COLO668 (cell line): ENCODE measurements around the gene IER3.

Source experiments
- DNase-seq: peaks from one replicate; lab custom pipeline; 2025; ENCODE audit not compliant: unreplicated experiment; lab: John Stamatoyannopoulos, UW

IER3 gene

DNA sequence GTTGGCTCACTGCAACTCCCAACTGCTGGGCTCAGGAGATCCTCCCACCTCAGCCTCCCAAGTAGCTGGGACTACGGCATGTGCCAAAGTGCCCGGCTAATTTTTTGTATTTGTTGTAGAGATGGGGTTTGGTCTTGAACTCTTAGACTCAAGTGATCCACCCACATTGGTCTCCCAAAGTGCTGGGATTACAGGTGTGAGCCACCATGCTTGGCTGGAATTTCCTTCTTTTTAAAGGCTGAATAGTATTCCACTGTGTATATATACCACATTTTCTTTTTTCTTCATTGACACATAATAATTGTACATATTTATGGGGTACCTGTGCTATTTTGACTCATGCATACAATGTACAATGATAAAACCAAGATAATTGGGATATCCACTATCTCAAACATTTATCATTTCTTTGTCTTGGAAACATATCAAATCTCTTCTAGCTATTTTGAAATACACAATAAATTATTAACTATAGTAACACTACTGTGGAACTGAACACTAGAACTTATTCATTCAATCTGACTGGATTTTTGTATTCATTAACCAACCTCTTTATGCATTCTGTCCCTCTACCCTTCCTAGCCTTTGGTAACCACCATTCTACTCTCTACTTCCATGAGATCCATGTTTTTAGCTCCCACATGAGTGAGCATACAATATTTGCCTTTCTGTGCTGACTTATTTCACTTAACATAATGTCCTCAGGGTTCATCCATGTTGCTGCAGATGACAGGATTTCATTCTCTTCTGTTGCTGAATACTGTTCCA is 35.1 kb downstream of the IER3 start:
- DNase-seq, result no peak

DNA sequence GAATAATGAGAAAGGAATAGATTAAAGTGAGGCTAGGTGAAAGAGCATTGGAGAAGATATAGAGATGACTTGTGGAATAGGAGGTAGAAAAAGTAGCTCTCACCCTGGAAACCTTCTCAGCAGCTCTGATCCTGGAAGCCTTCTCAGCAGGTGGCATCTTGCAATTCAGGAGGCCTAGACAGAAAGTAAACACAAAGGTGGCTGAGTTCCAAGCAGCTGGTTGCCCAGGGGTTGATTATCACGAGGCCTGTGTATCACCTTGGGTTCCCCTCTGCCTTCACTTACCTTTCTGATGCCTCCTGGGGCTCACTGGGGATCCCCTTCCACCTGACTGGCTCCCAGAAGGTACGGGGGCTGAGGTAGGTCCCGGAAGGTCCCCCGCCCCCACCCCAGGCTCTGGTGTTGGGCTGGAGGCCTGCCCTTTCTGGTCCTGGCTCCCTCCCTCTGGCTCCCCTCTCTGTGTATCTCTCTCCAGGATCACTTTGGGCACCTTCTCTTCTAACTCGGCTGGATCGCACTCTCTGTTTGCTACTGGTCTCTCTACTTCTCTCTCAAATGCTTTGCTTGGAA is 37.0 kb downstream of the IER3 start:
- peak; percentile 71 for DNase-seq

DNA sequence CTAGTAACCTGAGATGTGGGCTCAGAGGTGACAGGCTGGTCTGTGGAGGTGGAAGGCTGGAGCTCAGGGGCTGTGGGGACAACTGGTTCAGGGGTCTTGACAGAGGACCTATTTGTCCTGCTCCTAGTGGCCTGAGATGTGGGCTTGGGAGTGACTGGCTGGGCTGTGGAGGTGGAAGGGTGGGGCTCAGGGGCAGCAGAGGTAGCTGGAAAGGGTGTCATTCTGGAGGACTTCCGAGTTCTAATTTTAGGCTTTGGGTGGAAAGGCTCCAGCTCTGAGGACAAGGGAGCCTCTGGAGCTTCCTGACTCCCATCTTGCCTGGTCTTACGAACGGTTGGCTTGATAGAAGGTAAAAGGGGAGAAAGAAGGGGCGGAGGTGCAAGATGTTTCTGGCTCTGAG is 38.7 kb downstream of the IER3 start:
- no peak for DNase-seq

DNA sequence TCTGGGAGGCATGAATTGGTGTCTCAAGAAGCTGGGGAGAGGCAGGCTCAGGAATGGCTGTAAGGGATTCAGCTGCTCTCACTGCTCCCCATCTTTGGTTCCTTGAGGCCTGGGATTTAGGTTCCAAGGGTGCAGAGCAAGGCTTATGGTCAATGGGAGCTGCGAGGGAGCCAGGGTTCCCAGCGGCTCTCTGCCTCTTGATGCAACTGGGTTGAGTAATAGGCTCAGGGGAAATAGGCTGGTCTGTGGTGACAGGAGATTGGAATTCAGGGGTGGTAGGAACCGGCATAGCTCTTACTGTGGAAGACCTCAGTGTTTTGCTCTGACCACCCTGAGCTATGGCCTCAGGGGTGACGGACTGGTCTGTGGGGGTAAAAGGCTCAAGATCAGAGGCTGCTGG is 40.5 kb downstream of the IER3 start:
- DNase-seq, result no peak

DNA sequence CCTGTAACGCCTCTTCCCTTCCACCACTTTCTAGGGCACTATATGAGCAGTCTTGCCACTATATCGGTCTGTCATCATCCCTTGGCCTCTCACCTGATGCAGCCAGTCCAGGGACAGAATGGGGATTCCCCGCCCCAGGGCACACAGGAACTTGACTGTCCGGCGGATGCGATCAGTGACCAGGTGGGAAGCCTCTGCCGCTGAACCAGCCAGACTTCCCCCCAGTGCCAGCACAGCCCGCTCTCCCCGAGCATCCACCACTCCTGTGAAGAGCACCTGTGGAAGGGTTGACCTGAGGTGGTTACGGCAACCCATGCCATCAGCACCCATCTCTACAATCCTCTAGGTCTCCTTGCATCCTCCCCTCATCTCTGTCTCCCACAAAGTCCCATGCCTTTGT is 41.3 kb downstream of the IER3 start:
- no peak for DNase-seq

DNA sequence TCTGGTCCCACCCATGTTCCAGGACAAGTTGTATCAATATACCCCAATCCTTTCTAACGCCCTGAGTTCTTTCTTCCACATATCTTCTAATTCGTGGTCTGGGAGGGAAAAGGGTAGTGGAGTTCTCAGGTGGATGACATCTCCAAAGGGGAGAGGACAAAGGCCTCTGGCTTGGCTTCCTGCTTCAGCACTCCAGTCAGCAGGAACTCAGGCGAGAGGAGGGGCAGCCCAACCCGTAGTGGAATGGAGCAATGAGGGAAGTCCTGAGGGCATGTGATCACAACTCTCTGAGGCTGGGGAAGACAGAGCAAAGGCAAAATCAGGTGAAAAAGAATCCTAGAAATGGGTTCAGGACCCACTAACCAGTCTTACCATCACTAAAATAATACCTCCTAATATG is 44.0 kb downstream of the IER3 start:
- DNase-seq, result no peak

DNA sequence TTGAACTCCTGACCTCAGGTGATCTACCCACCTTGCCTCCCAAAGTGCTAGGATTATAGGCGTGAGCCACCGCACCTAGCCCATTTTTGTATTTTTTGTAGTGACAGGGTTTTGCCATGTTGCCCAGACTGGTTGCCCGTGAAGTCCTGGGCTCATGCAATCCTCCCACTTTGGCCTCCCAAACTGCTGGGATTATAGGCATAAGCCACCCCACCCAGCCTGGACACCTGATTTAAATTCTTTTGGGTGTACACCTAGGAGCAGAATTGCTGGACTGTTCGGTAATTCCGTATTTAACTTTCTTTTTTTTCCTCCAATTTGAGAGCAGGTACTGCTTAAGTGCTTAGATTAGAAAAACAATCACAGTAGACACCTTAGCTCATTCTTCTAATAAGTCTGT is 47.9 kb downstream of the IER3 start:
- no peak for DNase-seq
